CMK (cell line): ENCODE results near the gene PTGIR.
"Not testable (repeated sequence)": the region's sequence is repeated elsewhere in the genome, so short reads cannot be mapped to it uniquely, and the experiment has no call there.

Experiments
- DNase-seq: peaks from one replicate; pipeline ENCODE4 v3.0.0-alpha.2; 2010; ENCODE audit warnings: low read depth

Gene PTGIR

DNA sequence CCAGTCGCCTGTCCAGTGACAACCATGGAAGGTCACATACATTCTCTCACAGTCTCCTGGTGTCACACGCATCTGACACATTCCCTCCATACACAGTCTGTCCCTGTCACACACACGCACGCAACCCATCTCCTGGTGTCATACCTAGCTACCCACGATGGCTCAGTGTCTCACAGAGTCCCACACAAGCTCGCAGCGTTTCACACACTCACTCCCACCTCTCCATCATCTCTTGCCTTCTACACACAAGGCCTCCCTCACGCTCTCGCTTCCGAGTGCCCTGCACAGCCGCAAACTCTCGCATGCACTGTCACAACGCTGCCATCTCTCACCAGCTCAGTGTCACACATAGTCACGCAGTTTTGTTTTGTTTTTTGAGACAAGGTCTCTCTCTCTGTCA, 12.3 kb upstream of the PTGIR start:
- no peak for DNase-seq

DNA sequence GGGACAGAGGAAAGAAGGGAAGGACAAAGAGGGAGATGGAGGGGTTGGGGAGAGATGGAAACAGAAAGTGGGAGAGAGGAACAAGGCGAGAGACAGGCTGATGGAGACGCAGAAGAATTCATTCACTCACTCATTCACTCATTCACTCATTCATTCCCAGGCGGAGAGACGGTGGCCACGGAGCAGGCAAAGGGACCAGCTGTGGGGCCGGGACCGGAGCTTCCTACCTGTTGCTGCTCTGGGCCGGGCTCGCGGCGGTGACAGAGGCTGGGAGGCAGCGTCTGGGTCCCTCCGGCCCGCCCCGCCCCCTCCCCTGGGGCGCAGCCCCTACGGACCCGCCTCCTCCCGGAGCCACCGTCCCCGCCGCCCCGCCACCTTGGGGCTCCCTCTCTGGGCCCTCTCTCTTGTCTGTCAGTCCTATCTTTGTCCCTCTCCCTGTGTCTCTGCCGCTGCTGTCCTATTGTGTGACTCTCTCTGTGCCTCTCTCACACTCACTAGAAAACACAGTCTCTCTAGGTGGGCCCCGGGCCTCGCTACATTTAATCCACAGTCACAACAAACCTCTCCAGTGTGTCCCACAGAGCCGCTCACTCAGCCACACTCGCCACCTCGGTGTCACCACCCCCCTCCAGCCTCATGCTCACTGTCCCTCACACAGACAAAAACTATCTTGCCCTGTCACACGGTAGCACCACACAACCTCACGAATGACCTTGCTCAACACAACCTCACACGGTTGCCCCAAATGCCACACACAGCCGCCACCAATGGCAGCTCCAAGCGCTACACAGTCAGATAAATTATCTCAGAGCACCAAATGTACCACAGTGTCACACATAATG, 11.3 kb upstream of the PTGIR start, which contains the start of gene GNG8:
GNG8 (minus strand) TSS at position 283 of the 842 bp plus-strand sequence. CDS start 1,520 bp downstream, outside the sequence.
- no peak for DNase-seq

DNA sequence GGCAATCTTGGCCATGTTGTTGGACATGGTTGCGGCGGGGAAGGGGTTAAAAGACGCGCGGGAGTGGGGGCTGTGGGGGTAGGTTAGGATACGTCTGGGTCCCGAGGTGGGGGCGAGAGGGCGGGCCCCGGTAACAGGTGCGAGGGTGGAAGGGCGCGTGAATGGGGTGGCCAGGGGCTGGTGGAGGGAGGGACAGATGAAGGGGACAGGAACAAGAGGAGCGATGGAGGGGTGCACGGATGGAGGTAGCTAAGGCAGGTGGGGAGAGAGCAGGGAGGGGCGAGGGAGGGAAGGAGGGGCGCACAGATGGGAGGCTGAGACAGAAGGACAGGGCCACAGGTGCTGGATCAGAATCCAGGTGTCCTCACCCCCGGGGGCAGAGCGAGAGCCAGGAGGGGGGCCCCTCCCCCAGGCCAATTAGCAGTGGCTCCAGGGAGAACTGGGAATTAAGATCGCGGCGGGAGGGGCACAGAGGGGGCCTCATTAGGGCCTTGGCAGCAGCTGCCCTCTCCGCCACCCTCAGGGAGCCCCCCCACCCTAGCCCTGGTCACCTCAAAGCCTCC, 9.8 kb upstream of the PTGIR start:
- no peak for DNase-seq

DNA sequence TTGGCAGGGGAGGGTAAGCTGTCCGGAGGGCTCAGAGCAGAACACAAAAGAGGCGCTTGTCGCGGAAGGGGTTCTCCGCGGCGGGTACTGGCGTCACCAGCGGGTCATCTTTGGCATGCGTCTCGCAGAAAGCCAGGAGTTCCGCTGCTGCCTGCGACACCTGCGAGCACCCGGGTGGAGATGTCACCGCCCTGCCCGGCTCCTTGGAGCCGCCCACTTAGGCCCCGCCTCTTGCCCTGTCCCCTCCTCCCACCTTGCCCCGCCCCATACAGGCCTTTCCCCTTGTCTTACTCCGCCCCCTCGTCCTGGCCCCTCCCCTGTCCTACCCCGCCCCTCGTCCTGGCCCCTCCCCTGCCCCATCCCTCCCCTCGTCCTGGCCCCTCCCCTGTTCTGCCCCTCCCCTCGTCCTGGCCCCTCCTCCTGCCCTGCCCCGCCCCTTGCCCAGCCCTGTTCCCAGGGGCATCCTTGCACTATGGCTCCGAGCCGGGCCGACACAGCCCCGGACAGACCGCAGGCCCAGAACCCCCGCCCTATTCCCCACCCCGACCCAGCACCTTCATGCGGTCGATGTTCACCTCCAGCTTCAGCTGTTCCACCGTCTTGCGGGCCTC, 9.3 kb upstream of the PTGIR start:
- DNase-seq: peak; percentile 95

DNA sequence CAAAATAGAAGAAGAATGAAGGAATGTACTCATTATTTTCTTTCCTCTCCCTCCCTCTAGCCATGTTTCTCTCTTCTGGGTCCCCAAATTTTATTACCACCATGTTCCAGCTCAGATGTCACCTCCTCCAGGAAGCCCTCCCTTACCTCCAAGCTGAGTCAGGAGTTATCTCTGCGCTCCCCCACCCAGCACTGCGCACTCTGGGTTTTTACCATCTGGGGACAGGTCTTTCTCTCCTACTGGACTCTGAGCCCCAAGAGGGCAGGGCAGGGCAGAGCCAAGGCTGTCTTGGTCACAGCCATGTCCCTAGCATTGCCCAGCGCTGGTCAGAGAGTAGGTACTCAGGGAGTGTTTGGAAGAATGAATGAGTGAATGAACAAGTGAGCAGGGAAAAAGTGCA, 8.2 kb upstream of the PTGIR start:
- no peak for DNase-seq

DNA sequence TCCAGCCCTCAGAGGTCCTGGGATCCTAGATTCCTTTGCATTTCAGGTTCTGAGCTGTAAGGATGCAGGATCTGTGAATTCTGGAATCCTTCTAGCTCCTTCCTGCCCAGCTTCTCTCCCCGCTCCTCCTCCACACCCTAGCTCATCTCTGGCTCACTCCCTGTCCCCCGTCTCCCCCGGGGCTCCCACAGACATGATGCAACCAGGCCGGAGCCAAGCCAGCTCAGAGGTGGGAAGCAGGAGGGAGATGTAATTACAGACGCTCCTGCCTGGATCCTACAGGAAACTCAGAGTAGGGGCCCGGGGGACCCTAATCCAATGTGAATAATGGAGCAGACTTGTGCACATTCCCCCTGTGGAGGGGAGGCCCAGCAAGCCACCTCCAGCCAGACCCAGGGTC, 6.6 kb upstream of the PTGIR start:
- no peak for DNase-seq

DNA sequence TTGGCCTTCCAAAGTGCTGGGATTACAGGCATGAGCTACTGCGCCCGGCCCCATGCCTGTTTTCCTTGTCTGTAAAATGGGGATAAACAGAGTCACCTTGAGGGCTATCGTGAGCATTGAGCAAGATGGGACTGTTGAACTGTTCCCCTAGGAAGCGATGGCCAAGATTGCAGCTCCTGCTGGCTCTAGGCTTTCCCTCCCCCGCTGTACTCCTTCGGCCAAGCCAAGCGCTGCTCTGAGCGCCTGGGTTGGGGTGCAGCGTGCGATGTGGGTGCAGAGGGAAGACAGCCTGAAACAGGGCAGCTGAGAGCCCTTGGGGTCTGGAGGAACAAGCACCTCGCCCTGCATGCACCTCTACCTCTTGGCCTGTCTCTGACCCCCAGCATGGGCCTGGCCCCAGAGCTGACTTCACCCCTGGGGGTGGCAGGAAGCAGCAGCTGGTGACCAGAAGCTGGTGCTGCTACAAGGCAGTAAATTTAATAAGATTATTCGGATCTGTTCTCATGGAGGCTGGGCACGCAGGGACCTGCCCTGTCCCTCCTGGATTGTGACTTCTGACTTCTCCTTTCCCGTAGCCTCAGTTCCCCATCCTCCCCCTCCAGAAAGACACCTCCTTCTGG, 5.8 kb upstream of the PTGIR start:
- no peak for DNase-seq

DNA sequence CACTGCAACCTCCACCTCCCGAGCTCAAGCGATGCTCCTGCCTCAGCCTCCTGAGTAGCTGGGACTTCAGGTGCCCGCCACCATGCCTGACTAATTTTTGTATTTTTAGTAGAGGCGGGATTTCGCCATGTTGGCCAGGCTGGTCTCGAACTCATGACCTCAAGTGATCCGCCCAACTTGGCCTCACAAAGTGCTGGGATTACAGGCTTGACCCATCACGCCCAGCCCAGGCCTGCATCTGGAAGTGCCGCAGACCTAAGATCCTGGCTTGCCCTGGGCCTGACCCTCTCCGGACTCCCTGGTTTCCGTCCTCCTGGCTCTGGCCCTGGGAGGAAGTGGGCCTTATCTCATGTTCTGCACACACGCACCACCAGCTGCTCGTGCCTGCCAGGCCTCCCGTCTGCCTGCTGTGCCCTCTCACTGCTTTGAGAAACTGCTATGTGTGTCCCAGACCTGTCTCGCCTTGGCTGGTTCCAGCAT, 4.7 kb upstream of the PTGIR start:
- DNase-seq: peak; percentile 100

DNA sequence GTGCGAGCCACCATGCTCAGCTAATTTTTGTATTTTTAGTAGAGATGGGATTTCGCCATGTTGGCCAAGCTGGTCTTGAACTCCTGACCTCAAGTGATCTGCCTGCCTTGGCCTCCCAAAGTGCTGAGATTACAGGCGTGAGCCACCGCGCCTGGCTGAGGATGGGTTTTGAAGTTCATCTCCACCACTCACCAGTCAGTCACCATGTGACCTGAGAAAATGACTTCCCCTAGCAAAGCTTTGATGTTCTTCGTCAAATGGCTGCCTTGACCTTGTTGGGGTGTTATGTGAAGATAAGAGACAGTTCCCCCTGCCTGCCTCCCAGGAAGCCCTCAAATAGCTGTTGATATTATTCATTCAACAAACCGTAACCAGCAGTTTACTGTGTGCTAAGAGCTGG, 4.1 kb upstream of the PTGIR start:
- not testable (repeated sequence) for DNase-seq

DNA sequence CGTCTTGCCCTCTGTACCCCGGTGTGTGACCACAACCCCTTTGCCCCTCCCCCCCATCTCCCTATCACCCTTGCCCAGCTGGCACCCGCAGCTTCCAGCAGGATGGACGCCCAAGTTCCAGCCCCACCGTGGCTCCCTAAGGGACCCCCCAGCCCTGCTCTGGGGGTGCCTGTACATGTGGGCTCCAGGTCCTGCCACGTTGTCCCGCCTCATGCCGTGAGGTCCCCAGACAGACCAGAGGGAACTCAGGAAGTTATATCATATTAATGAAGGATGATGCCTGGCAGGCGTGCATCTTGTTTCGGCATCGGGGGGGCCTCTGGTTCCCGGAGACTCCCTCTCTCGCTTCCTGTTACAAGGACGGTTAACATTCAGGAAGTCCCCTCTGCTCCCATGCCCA, 1.6 kb upstream of the PTGIR start:
- peak; percentile 96 for DNase-seq

DNA sequence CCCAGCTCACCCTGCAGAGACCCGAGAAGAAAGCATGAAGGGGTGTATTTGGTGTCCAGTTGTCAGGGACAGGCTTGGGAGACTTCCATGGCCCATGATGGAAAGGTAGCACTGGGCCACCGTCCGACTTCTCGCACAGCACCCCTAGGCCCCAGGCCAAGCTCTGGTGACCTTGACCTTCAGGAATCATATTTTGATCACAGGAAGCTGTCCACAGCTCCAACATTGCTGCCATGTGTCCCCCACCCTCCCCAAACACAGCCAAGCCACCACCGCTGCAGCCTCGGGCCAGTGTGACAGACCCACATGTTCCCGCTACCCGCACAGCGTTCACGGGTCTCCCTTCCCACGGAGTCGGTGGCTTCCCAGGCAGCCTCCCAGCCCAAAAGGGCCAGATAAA, 842 bp upstream of the PTGIR start:
- DNase-seq: no peak

DNA sequence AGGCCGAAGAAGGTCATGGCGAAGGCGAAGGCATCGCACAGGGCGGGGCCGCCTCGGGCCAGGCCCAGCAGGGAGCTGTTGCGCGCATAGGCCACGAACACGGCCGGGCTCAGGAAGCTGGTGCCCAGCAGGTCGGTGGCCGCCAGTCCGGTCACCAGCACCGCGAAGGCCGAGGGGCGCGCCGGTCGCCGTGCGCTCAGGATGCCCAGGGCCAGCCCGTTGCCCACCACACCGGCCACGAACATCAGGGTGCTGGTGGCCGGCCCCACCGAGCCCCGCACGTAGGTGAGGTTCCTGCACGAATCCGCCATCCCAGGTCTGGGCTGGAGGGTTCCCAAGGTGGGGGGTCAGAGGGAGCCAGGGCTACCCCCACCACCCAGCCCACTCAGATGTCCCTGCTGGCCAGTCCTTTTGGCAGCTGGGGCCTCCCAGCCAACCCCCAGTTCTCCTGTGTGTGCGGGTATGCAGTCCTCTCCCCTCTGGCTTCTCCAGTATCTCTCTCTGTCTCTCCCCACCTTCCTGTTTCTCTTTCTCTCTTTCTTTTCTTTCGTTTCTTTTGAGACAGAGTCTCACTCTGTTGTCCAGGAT, 880 bp downstream of the PTGIR start:
- no peak for DNase-seq

DNA sequence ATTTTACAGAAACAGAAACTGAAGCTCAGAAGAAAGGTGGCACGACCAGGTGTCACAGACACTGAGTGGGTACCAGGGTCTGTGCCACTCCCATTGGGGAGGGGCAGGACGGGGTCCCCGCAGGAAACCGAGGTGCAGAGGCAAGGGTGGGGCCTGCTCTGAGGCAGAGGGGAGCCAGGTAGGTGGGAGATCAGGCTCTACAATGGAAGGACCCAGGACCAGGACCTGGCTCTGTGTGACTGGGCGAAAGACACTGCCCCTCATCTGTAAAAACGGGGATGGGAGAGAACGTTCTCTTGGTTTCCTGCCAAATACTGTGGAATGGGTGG, 2.8 kb downstream of the PTGIR start:
- no peak for DNase-seq

DNA sequence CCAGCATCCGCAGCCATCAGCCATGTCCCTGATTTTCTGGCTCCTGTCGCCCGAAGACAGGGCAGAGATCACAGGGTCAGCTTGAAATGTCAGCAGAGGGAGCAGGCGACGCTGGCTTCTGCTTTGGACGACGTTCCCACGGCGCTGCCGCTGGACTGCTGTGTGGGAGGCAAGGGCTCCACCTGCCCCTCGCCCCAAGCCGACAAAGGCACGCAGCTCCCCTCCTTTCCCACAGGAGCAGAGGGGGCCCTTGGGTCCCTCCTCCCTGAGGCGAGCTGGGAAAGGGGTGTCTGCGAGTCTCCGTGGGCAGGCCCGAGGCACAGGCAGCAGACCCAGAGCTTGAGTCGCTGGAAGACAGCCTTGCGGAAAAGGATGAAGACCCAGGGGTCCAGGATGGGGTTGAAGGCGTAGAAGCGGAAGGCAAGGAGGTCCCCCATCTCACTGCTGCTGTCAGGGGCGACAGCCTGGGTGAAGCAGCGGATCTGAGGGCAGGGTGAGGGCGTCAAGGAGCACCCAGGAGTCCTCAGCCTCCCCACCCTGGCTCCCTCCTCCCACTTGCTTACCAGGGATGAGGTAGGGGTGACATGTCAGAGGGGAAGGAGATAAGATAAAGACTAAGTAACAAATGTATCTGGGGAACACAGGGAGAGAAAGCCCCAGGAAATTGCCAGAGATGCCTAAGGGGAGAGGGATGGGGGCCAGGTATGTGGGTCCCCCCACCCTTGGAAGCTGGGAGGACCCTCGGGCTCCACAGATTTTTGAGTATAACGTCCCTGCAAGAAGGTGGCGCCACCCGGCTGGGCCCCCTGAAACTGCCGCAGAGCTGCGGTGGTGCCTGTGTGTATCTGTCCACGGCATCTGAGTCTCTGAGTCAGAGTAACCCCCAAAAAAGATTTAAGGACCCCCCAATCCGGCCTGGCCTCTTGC, 3.4 kb downstream of the PTGIR start:
- DNase-seq: no peak

DNA sequence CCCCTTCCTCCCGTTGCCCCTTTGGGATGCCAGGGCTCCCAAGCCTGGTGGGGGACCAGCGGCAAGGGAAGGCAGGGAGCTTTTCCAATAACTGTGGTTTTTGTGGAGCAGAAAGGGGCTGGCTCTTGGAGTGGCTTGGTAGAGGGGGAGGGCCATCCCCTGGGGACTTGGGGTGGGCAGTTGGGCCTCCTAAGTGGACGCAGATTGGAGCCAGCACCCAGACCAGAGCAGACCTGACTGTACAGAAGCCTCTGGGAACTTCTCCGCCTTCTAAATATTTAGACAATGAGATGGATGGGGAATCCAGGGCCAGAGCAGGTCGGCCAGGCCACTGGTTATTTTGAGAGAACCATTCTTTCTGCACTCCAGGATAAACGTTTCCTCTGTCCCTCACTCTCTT, 4.2 kb downstream of the PTGIR start:
- DNase-seq: no peak

DNA sequence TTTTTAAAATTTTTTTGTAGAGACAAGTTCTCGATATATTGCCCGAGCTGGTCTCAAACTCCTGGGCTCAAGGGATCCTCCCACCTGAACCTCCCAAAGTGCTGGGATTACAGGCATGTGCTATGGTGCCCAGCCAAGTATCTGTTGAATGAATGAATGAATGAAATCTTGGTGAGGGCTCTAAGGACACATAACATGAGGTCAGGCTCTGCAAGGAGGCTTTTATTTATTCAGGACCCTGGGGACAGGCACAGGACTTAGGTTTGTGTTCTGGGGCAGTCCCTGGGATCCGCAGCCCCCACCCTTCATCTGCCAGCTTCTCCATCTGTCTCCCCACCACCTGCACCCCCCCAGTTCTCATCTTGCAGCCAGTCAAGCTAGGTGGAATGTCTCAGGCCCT, 4.6 kb downstream of the PTGIR start:
- DNase-seq: no peak

DNA sequence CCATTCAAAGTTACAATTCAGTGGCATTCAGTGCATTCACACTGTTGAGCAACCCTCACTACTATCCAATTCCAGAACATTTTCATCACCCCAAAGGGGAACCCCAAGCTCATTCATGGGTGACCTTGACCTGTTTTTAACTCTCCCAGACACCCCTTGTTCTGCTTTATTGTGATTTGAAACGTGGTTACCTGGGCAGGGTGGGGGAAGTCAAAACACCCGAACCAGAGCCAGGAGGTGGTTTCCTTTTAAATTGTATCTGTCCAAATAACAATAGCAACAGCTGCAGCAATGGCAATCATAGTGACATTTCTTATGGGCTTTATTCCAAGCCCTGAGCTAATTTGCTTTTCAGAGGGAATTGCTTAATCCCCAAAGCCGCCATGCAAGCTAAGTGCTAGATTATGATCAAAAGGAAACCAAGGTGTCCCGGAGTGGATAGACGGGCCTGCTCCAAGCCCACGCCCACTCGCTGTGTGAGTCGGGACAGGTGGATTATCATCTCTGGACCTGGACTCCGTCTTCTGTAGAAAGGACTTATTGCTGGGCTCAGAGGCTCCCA, 6.1 kb downstream of the PTGIR start:
- no peak for DNase-seq

DNA sequence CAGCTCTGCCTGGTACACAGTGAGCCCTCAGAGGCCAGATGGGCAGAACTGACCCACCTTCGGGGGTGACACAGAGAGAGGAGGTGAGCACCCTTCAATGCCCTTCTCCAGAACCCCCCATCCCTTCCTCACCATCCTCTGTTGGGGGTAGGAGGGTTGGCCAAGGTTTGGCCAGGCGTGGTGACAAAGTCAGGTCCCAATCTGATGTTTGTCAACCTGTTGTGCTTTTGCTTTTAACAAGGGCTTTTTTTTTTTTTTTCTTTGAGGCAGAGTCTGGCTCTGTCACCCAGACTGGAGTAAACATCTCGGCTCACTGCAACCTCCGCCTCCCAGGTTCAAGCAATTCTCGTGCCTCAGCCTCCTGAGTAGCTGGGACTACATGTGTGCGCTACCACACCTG, 7.3 kb downstream of the PTGIR start:
- no peak for DNase-seq

DNA sequence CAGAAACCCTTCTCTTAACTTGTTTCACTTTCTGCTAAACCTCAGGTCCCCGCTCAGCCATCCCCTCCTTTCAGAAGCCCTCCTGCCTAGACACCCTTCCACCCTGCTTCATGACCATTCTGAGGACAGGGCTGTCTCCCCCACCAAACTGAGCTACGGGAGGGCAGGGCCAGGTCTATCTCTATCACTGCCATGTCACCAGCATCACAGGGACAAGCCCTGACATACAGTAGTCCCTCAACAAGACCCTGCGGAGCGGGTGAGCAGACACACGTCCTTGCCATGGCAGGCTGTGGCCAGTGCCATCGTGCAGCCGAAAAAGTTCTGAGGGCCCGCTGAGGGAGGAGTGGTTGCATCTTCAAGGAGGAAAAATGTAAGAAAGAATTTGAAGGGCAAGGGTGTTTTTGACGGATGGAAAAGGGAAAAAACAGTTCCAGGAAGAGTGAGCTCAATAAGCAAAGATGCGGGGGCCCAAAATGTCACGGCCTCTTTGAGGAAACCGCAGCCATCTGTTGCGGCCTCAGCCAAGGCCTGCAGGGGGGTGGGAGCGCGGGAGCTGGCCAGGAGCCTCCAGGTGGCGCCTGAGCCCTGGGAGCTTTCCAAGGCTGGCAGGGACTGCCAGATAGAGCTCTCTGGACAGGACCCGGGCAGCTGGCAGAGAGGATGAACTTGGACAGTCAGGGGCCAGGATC, 8.1 kb downstream of the PTGIR start:
- DNase-seq: no peak

DNA sequence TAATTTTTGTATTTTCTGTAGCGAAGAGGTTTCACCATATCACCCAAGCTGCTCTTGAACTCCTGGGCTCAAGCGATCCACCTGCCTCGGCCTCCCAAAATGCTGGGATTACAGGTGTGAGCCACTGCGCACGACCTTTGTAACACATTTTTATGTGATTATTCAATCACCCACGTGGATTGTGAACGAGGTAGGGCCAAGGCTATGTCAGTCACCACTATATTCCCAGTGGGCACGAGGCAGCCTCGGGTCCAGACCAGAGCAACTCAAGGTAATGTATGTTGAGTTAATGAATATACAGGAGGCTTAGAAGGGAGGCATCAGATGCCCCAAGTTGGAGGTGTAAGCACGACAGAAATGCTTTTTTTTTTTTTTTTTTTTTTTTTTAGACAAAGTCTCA, 8.9 kb downstream of the PTGIR start:
- no peak for DNase-seq
